GM23338 (cell line): ENCODE data around the gene SOX13. TPM values are rescaled to one million over a fixed set of nuclear protein-coding genes. Genes with fewer than 3 reads are reported as not detected.

Experiments
- ATAC-seq: fragments of 200-7000 bp; cut with Tn5 transposase; 3 replicates; pipeline ENCODE4 v1.9.1; 2020
- DNase-seq: peaks from one replicate; pipeline ENCODE4 v3.0.0-alpha.2; 2015; ENCODE audit warnings: low spot score
- H2AFZ ChIP-seq: fragments of 200-600 bp; sonication (generic); 2 replicates; pipeline ENCODE4 v1.8.0; 2016; ENCODE audit warnings: antibody characterized with exemption, mild to moderate bottlenecking, moderate library complexity
- H3F3A ChIP-seq: fragments of 200-600 bp; sonication (generic); replicated peaks from 2 replicates; pipeline ENCODE4 v1.8.0; 2017; ENCODE audit warnings: antibody characterized with exemption, mixed run types, low read depth
- H3K27ac ChIP-seq: fragments of 200-600 bp; sonication (generic); 2 replicates; pipeline ENCODE4 v1.6.1; 2016; ENCODE audit warnings: low read depth
- H3K27me3 ChIP-seq: fragments of 200-600 bp; sonication (generic); 2 replicates; pipeline ENCODE4 v1.8.0; 2016; ENCODE audit warnings: mild to moderate bottlenecking, mixed run types, moderate library complexity; ENCODE audit not compliant: insufficient read depth
- H3K36me3 ChIP-seq: fragments of 200-600 bp; sonication (generic); 2 replicates; pipeline ENCODE4 v1.8.0; 2016; ENCODE audit warnings: mild to moderate bottlenecking; ENCODE audit not compliant: insufficient read depth
- H3K4me1 ChIP-seq: fragments of 200-600 bp; sonication (generic); 2 replicates; pipeline ENCODE4 v1.8.0; 2016; ENCODE audit warnings: mild to moderate bottlenecking, moderate library complexity; ENCODE audit not compliant: insufficient read depth
- H3K4me2 ChIP-seq: fragments of 200-600 bp; sonication (generic); 2 replicates; pipeline ENCODE4 v1.7.1; 2017; ENCODE audit warnings: mixed run types
- H3K4me3 ChIP-seq: fragments of 200-600 bp; sonication (generic); 2 replicates; pipeline ENCODE4 v1.6.1; 2016; ENCODE audit warnings: mixed run types
- H3K79me2 ChIP-seq: fragments of 200-600 bp; sonication (generic); replicated peaks from 2 replicates; pipeline ENCODE4 v1.8.0; 2017; ENCODE audit warnings: mild to moderate bottlenecking; ENCODE audit not compliant: insufficient read depth
- H3K9me2 ChIP-seq: fragments of 200-600 bp; sonication (generic); 2 replicates; pipeline ENCODE4 v1.8.0; 2017; ENCODE audit not compliant: insufficient read depth
- H4K20me1 ChIP-seq: fragments of 200-600 bp; sonication (generic); replicated peaks from 2 replicates; pipeline ENCODE4 v1.8.0; 2017; ENCODE audit warnings: mild to moderate bottlenecking; ENCODE audit not compliant: insufficient read depth
- H3K27ac Mint-ChIP-seq: 2 replicates; pipeline ENCODE4 v1.8.0; 2020; ENCODE audit warnings: inconsistent platforms, mild to moderate bottlenecking, moderate library complexity, mixed read lengths
- H3K27me3 Mint-ChIP-seq: 3 replicates; pipeline ENCODE4 v1.8.0; 2022; ENCODE audit warnings: low read depth, mild to moderate bottlenecking, moderate library complexity, mixed read lengths, inconsistent platforms; ENCODE audit not compliant: insufficient read depth, poor library complexity
- H3K36me3 Mint-ChIP-seq: 3 replicates; pipeline ENCODE4 v1.8.0; 2021; ENCODE audit warnings: low read depth, mild to moderate bottlenecking, inconsistent platforms, moderate library complexity, mixed read lengths
- H3K4me1 Mint-ChIP-seq: 3 replicates; pipeline ENCODE4 v1.8.0; 2020; ENCODE audit warnings: mild to moderate bottlenecking, inconsistent platforms, mixed read lengths
- H3K4me3 Mint-ChIP-seq: 3 replicates; pipeline ENCODE4 v1.8.0; 2021; ENCODE audit warnings: moderate library complexity, mild to moderate bottlenecking, inconsistent platforms, mixed read lengths
- H3K9me3 Mint-ChIP-seq: 3 replicates; pipeline ENCODE4 v1.8.0; 2020; ENCODE audit warnings: moderate library complexity, mild to moderate bottlenecking, inconsistent platforms, mixed read lengths
- CREB1 ChIP-seq: fragments of 250-450 bp; sonication (Bioruptor Pico); IDR thresholded peaks from 2 replicates; pipeline ENCODE4 v1.5.0; 2020; ENCODE audit warnings: low read depth, mild to moderate bottlenecking, moderate library complexity
- EZH2phosphoT487 ChIP-seq: fragments of 200-600 bp; sonication (generic); IDR thresholded peaks from one replicate; pipeline ENCODE4 v1.8.1; 2018; ENCODE audit warnings: antibody characterized with exemption; ENCODE audit not compliant: unreplicated experiment
- JUNB ChIP-seq: IDR thresholded peaks from one replicate; pipeline ENCODE4 v1.6.1; 2016; ENCODE audit warnings: antibody characterized with exemption; ENCODE audit not compliant: unreplicated experiment
- NANOG ChIP-seq: IDR thresholded peaks from 2 replicates; pipeline ENCODE4 v1.6.1; 2016; ENCODE audit warnings: antibody characterized with exemption, borderline replicate concordance
- ZNF331 ChIP-seq: fragments of 250-450 bp; sonication (Bioruptor Pico); IDR thresholded peaks from 2 replicates; pipeline ENCODE4 v1.5.0; 2020; ENCODE audit warnings: low read depth, mild to moderate bottlenecking, moderate library complexity
- polyA plus RNA-seq: library from polyadenylated mRNA; unstranded; fragments of >200 nt; fragmentation: Nextera tagmentation; extraction: Ambion mirVana; gene quantifications from 2 replicates; pipeline ENCODE4 v1.2.1, GENCODE V29; 2016
- total RNA-seq: library from RNA; depleted of rRNA; stranded (reverse); fragments of >200 nt; shearing (Covaris generic); gene quantifications from 2 replicates; pipeline ENCODE4 v1.2.3, GENCODE V29; 2014
- TF ChIP-seq, protein P1 (sequence below): IDR thresholded peaks from one replicate; pipeline ENCODE4 v1.6.1; 2018; ENCODE audit warnings: antibody characterized with exemption; ENCODE audit not compliant: unreplicated experiment
- TF ChIP-seq, protein P2 (sequence below): fragments of 250-450 bp; sonication (Bioruptor Pico); IDR thresholded peaks from 2 replicates; pipeline ENCODE4 v1.5.0; 2020; ENCODE audit warnings: mild to moderate bottlenecking, moderate library complexity
- TF ChIP-seq, protein P3 (sequence below), 2 experiments: fragments of 200-600 bp in 1 of 2; sonication (generic) in 1 of 2; conservative IDR thresholded peaks; 2 replicates each; pipeline versions ENCODE4 v1.5.1 to v1.6.1; 2016 to 2017; ENCODE audit warnings: antibody characterized with exemption in 2 of 2, low read depth in 2 of 2, mild to moderate bottlenecking in 2 of 2, moderate library complexity in 1 of 2

SOX13 gene
- total and polyA plus RNA-seq, 2 experiments from 2014 or later: 28.6 to 123 TPM

DNA sequence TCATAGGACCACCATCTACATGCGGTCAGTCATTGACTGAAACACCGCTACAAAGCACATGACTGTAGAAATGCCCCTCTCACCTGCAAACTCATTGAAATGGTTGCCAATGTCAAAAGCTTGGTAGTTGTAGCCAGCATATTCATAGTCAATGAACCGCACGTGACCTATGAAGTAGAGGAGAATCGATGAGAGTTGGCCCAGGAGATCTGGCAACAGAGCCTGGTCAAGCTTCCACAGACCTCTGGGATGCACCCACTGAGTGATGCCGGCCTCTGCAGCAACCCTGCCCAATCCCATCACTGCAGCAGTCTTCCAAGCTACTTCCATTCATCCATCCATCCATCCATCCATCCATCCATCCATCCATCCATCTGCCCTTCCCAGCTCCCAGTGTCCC, 67.0 kb downstream of the SOX13 start (continued):
- TF ChIP-seq, protein P1, sequence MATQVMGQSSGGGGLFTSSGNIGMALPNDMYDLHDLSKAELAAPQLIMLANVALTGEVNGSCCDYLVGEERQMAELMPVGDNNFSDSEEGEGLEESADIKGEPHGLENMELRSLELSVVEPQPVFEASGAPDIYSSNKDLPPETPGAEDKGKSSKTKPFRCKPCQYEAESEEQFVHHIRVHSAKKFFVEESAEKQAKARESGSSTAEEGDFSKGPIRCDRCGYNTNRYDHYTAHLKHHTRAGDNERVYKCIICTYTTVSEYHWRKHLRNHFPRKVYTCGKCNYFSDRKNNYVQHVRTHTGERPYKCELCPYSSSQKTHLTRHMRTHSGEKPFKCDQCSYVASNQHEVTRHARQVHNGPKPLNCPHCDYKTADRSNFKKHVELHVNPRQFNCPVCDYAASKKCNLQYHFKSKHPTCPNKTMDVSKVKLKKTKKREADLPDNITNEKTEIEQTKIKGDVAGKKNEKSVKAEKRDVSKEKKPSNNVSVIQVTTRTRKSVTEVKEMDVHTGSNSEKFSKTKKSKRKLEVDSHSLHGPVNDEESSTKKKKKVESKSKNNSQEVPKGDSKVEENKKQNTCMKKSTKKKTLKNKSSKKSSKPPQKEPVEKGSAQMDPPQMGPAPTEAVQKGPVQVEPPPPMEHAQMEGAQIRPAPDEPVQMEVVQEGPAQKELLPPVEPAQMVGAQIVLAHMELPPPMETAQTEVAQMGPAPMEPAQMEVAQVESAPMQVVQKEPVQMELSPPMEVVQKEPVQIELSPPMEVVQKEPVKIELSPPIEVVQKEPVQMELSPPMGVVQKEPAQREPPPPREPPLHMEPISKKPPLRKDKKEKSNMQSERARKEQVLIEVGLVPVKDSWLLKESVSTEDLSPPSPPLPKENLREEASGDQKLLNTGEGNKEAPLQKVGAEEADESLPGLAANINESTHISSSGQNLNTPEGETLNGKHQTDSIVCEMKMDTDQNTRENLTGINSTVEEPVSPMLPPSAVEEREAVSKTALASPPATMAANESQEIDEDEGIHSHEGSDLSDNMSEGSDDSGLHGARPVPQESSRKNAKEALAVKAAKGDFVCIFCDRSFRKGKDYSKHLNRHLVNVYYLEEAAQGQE: no peak
- TF ChIP-seq CREB1 (CRISPR knock-in tag) (no peak), JUNB (no peak)

DNA sequence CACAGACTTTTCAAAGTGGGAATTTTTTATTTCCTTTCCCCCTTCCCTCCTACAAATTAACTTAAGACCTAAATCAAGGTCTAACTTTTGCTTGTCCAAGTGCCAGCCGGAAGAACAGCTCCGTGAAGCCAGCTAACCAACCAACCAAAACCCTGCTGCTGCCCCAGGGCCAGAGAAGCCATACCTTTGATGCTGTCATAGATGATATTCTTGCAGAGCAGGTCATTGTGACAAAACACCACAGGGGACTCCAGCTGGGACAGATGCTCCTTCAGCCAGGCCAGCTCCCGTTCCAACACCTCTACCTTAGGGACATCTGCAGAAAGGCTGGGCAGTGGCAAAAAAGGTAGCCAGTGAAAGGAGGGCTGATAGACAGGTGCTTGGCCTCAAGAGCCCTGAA, 68.2 kb downstream of the SOX13 start:
- no peak for DNase-seq
- Mint-ChIP-seq H3K9me3 (no peaks in the 10 kb centered on the region), H3K36me3 (peaks cover 17% of the 10 kb centered on the region), H3K27me3 (peaks cover 9% of the 10 kb centered on the region), H3K4me1 (peaks cover 9% of the 10 kb centered on the region), H3K27ac (no peak overlapping the region), H3K4me3 (no peak overlapping the region)
- H2AFZ ChIP-seq: no peak overlapping the region
- no peak for ATAC-seq
- no peak overlapping the region for H3K4me2 ChIP-seq
- H3F3A ChIP-seq: no peaks in the 10 kb centered on the region
- no peak overlapping the region for H3K4me3 ChIP-seq
- H3K9me2 ChIP-seq: no peaks in the 10 kb centered on the region
- no peaks in the 10 kb centered on the region for H3K79me2 ChIP-seq
- H3K27me3 ChIP-seq: no peaks in the 10 kb centered on the region
- H3K4me1 ChIP-seq: no peaks in the 10 kb centered on the region
- H3K36me3 ChIP-seq: no peaks in the 10 kb centered on the region
- no peak overlapping the region for H3K27ac ChIP-seq
- no peaks in the 10 kb centered on the region for H4K20me1 ChIP-seq
- TF ChIP-seq NANOG (no peak), CREB1 (CRISPR knock-in tag) (no peak), ZNF331 (no peak), EZH2phosphoT487 (no peak)
- TF ChIP-seq, protein P1: no peak
- TF ChIP-seq, protein P2, sequence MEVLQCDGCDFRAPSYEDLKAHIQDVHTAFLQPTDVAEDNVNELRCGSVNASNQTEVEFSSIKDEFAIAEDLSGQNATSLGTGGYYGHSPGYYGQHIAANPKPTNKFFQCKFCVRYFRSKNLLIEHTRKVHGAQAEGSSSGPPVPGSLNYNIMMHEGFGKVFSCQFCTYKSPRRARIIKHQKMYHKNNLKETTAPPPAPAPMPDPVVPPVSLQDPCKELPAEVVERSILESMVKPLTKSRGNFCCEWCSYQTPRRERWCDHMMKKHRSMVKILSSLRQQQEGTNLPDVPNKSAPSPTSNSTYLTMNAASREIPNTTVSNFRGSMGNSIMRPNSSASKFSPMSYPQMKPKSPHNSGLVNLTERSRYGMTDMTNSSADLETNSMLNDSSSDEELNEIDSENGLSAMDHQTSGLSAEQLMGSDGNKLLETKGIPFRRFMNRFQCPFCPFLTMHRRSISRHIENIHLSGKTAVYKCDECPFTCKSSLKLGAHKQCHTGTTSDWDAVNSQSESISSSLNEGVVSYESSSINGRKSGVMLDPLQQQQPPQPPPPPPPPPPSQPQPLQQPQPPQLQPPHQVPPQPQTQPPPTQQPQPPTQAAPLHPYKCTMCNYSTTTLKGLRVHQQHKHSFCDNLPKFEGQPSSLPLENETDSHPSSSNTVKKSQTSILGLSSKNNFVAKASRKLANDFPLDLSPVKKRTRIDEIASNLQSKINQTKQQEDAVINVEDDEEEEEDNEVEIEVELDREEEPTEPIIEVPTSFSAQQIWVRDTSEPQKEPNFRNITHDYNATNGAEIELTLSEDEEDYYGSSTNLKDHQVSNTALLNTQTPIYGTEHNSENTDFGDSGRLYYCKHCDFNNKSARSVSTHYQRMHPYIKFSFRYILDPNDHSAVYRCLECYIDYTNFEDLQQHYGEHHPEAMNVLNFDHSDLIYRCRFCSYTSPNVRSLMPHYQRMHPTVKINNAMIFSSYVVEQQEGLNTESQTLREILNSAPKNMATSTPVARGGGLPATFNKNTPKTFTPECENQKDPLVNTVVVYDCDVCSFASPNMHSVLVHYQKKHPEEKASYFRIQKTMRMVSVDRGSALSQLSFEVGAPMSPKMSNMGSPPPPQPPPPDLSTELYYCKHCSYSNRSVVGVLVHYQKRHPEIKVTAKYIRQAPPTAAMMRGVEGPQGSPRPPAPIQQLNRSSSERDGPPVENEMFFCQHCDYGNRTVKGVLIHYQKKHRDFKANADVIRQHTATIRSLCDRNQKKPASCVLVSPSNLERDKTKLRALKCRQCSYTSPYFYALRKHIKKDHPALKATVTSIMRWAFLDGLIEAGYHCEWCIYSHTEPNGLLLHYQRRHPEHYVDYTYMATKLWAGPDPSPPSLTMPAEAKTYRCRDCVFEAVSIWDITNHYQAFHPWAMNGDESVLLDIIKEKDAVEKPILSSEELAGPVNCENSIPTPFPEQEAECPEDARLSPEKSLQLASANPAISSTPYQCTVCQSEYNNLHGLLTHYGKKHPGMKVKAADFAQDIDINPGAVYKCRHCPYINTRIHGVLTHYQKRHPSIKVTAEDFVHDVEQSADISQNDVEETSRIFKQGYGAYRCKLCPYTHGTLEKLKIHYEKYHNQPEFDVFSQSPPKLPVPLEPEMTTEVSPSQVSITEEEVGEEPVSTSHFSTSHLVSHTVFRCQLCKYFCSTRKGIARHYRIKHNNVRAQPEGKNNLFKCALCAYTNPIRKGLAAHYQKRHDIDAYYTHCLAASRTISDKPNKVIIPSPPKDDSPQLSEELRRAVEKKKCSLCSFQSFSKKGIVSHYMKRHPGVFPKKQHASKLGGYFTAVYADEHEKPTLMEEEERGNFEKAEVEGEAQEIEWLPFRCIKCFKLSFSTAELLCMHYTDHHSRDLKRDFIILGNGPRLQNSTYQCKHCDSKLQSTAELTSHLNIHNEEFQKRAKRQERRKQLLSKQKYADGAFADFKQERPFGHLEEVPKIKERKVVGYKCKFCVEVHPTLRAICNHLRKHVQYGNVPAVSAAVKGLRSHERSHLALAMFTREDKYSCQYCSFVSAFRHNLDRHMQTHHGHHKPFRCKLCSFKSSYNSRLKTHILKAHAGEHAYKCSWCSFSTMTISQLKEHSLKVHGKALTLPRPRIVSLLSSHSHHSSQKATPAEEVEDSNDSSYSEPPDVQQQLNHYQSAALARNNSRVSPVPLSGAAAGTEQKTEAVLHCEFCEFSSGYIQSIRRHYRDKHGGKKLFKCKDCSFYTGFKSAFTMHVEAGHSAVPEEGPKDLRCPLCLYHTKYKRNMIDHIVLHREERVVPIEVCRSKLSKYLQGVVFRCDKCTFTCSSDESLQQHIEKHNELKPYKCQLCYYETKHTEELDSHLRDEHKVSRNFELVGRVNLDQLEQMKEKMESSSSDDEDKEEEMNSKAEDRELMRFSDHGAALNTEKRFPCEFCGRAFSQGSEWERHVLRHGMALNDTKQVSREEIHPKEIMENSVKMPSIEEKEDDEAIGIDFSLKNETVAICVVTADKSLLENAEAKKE: no peak
- TF ChIP-seq, protein P3, sequence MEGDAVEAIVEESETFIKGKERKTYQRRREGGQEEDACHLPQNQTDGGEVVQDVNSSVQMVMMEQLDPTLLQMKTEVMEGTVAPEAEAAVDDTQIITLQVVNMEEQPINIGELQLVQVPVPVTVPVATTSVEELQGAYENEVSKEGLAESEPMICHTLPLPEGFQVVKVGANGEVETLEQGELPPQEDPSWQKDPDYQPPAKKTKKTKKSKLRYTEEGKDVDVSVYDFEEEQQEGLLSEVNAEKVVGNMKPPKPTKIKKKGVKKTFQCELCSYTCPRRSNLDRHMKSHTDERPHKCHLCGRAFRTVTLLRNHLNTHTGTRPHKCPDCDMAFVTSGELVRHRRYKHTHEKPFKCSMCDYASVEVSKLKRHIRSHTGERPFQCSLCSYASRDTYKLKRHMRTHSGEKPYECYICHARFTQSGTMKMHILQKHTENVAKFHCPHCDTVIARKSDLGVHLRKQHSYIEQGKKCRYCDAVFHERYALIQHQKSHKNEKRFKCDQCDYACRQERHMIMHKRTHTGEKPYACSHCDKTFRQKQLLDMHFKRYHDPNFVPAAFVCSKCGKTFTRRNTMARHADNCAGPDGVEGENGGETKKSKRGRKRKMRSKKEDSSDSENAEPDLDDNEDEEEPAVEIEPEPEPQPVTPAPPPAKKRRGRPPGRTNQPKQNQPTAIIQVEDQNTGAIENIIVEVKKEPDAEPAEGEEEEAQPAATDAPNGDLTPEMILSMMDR (conservative IDR thresholded peaks at IDR 0.05; ENCODE audit: low read depth in 2 of 2): no peak
